B cell (primary cell): ENCODE measurements around the gene MPEG1. TPM values are rescaled to one million over a fixed set of nuclear protein-coding genes. Genes with fewer than 3 reads are reported as not detected.

Experiments
- ATAC-seq: fragments of 200-7000 bp; cut with Tn5 transposase; one replicate; pipeline ENCODE4 v1.10.0; 2021; ENCODE audit warnings: low read depth, mild to moderate bottlenecking, moderate number of reproducible peaks, moderate library complexity
- CTCF ChIA-PET: fragments of 350-600 bp; sonication (Branson Sonifier 250); formaldehyde crosslinking; loops from one replicate; lab custom pipeline; 2021; ENCODE audit warnings: antibody characterized with exemption, inconsistent platforms; lab: Charles Lee
- POLR2A ChIA-PET: fragments of 350-600 bp; sonication (Branson Sonifier 250); formaldehyde crosslinking; loops from one replicate; lab custom pipeline; 2021; ENCODE audit warnings: antibody characterized with exemption; lab: Charles Lee
- DNase-seq: peaks from one replicate; pipeline ENCODE4 v3.0.0; 2013
- H2AFZ ChIP-seq: 2 replicates; pipeline ENCODE4 v1.6.1; 2012; ENCODE audit warnings: mild to moderate bottlenecking, low read depth, low read length; ENCODE audit not compliant: insufficient read depth, poor library complexity, severe bottlenecking
- H3K27ac ChIP-seq, 2 donors: 1 replicate in 1 of 2; 2 replicates in 1 of 2; pipeline ENCODE4 v1.5.1; 2012 to 2013; ENCODE audit warnings: low read length in 2 of 2, mild to moderate bottlenecking in 2 of 2, moderate library complexity in 1 of 2
- H3K27me3 ChIP-seq, 4 experiments: fragments of 200-600 bp in 1 of 4; sonication (generic) in 1 of 4; replicated peaks in 1 of 4; 1 replicate in 2 of 4; 2 replicates in 2 of 4; pipeline versions ENCODE4 v1.6.1 to v1.7.0; 2013 to 2016; ENCODE audit warnings: low read length in 3 of 4, mild to moderate bottlenecking in 2 of 4, mixed read lengths in 1 of 4, moderate library complexity in 1 of 4; ENCODE audit not compliant: insufficient read depth in 4 of 4, control insufficient read depth in 3 of 4; ENCODE audit errors: control extremely low read depth in 1 of 4
- H3K36me3 ChIP-seq, 2 experiments: replicated peaks in 1 of 2; 1 replicate in 1 of 2; 2 replicates in 1 of 2; pipeline versions ENCODE4 v1.6.1 to v1.7.1; 2013; ENCODE audit warnings: low read length in 1 of 2; ENCODE audit not compliant: insufficient read depth in 2 of 2, control insufficient read depth in 1 of 2; ENCODE audit errors: control extremely low read depth in 1 of 2, extremely low read depth in 1 of 2
- H3K4me1 ChIP-seq, 2 donors: fragments of 200-600 bp in 1 of 2; sonication (generic) in 1 of 2; 1 replicate in 1 of 2; 2 replicates in 1 of 2; pipeline versions ENCODE4 v1.5.1 to v1.6.1; 2013 to 2017; ENCODE audit warnings: low read length in 2 of 2; ENCODE audit not compliant: control insufficient read depth in 2 of 2, insufficient read depth in 2 of 2
- H3K4me2 ChIP-seq: replicated peaks from 2 replicates; pipeline ENCODE3; 2012; ENCODE audit warnings: mild to moderate bottlenecking, low read depth, low read length; ENCODE audit not compliant: poor library complexity, severe bottlenecking
- H3K4me3 ChIP-seq, 5 experiments: fragments of 200-600 bp in 1 of 5; sonication (generic) in 1 of 5; 1 replicate in 3 of 5; 2 replicates in 2 of 5; pipeline versions ENCODE4 v1.5.1 to v1.7.0; 2011 to 2016; ENCODE audit warnings: low read length in 4 of 5, mild to moderate bottlenecking in 4 of 5, low read depth in 2 of 5, control low read depth in 1 of 5, moderate library complexity in 1 of 5; ENCODE audit not compliant: insufficient read depth in 1 of 5; ENCODE audit errors: control extremely low read depth in 1 of 5, extremely low read depth in 1 of 5
- H3K79me2 ChIP-seq: fragments of 200-600 bp; sonication (generic); one replicate; pipeline ENCODE4 v1.6.0; 2016; ENCODE audit warnings: low read length; ENCODE audit not compliant: control insufficient read depth, insufficient read depth
- H3K9ac ChIP-seq: fragments of 200-600 bp; sonication (generic); 2 replicates; pipeline ENCODE4 v1.6.1; 2017; ENCODE audit warnings: mild to moderate bottlenecking, low read length, moderate library complexity
- H3K9me3 ChIP-seq, 3 donors: one replicate each; pipeline versions ENCODE4 v1.6.1 to v1.7.1; 2013; ENCODE audit warnings: low read length in 2 of 3; ENCODE audit not compliant: control insufficient read depth in 2 of 3, insufficient read depth in 1 of 3; ENCODE audit errors: control extremely low read depth in 1 of 3
- H4K20me1 ChIP-seq: 2 replicates; pipeline ENCODE4 v1.6.0; 2012; ENCODE audit warnings: mild to moderate bottlenecking, low read length; ENCODE audit not compliant: insufficient read depth, control insufficient read depth, poor library complexity, severe bottlenecking
- H3K27ac Mint-ChIP-seq: one replicate; pipeline ENCODE4 v1.8.0; 2021; ENCODE audit warnings: mixed read lengths
- H3K27me3 Mint-ChIP-seq: one replicate; pipeline ENCODE4 v1.8.0; 2021; ENCODE audit warnings: mixed read lengths
- H3K4me1 Mint-ChIP-seq: one replicate; pipeline ENCODE4 v1.8.0; 2021; ENCODE audit warnings: mixed read lengths
- H3K4me3 Mint-ChIP-seq: one replicate; pipeline ENCODE4 v1.8.0; 2021; ENCODE audit warnings: mixed read lengths
- H3K9me3 Mint-ChIP-seq: one replicate; pipeline ENCODE4 v1.8.0; 2022; ENCODE audit warnings: mixed read lengths; ENCODE audit not compliant: insufficient read depth
- CTCF ChIP-seq: fragments of 200-600 bp; IDR thresholded peaks from one replicate; pipeline ENCODE4 v1.8.0; 2022; ENCODE audit warnings: antibody characterized with exemption, mild to moderate bottlenecking
- EZH2 ChIP-seq: IDR thresholded peaks from 2 replicates; pipeline ENCODE4 v1.6.1; 2012; ENCODE audit warnings: borderline replicate concordance, low read depth, mild to moderate bottlenecking, moderate library complexity, low read length; ENCODE audit not compliant: insufficient read depth, poor library complexity, severe bottlenecking
- WGBS: methylation state at CpG from one replicate; pipeline ENCODE4 v1.1.5; 2013; ENCODE audit warnings: missing lambda C conversion rate; ENCODE audit not compliant: insufficient coverage; 5-methylcytosine and 5-hydroxymethylcytosine counted together
- intact Hi-C: fragments of 100-400 bp; cut with micrococcal nuclease; formaldehyde crosslinking; loops from one replicate; pipeline ENCODE4 v1.10.0; 2022
- polyA plus RNA-seq: library from polyadenylated mRNA; depleted of rRNA; stranded (reverse); fragments of >200 nt; gene quantifications from 2 replicates; pipeline ENCODE4 v1.2.3, GENCODE V29; 2012
- total RNA-seq, 2 donors: library from RNA; stranded (reverse); fragments of 120-200 nt in 1 of 2; gene quantifications; 1 replicate in 1 of 2; 2 replicates in 1 of 2; pipeline versions ENCODE4 v1.2.3 to v1.2.4, GENCODE V29; 2013 to 2022

MPEG1 gene
- total and polyA plus RNA-seq, 2 donors (not counting 1 experiment from before 2014, with no cell fraction given): 27.7 to 151 TPM

- CTCF ChIA-PET: interaction anchor here (1.0 to 6.1 kb wide), 6 partner anchors 14 to 73 kb away, joined by 3 to 87 read pairs (median 4); partner anchors contain the start of gene DTX4
- Histone ChIP-seq H2AFZ (no peak overlapping the region), H3K4me3 (peak overlapping the region; percentile 49 to 91 (median 73)), H3K79me2 (peaks cover 88% of the 10 kb centered on the region), H3K9me3 (peaks cover 0 to 3% (median 0%) of the 10 kb centered on the region in 3 donors), H3K9ac (peak overlapping the region; percentile 77), H3K4me1 (peaks cover 67 to 78% of the 10 kb centered on the region in 2 donors), H4K20me1 (peaks cover 25% of the 10 kb centered on the region), H3K36me3 (peaks cover 0 to 35% of the 10 kb centered on the region in 2 experiments), H3K27me3 (no peaks in the 10 kb centered on the region), H3K4me2 (peak overlapping the region; percentile 79), H3K27ac (peak overlapping the region; percentile 25 to 89)
- POLR2A ChIA-PET: interaction anchor here (0.7 to 1.9 kb wide), 3 partner anchors 36 to 64 kb away, joined by 4 to 12 read pairs (median 10); partner anchors contain the start of gene DTX4
- ATAC-seq (no peak), DNase-seq (peak; percentile 27)
- H3K4me1 Mint-ChIP-seq: peaks cover 93% of the 10 kb centered on the region
- H3K9me3 Mint-ChIP-seq: no peaks in the 10 kb centered on the region
- no peaks in the 10 kb centered on the region for H3K27me3 Mint-ChIP-seq
- 0% methylated on average over 1 of the region's 2 CpGs for WGBS
- H3K4me3 Mint-ChIP-seq: peak overlapping the region; percentile 95
- intact Hi-C loops: loop anchor here (1.0 to 2.0 kb wide), 6 partner anchors 7 to 221 kb away; partner anchors contain the start of genes DTX4 and FAM111A
- H3K27ac Mint-ChIP-seq: peak overlapping the region; percentile 95
- TF ChIP-seq CTCF: no peak
- no peak for TF ChIP-seq EZH2
These were observed 3.8 kb downstream of the MPEG1 start for GRCh38 chr11:59208956-59209355.

- Histone ChIP-seq H3K36me3 (peaks cover 2 to 40% of the 10 kb centered on the region in 2 experiments), H2AFZ (peak overlapping the region; percentile 9), H3K9me3 (peaks cover 0 to 3% (median 0%) of the 10 kb centered on the region in 3 donors), H3K4me3 (peak overlapping the region; percentile 49 to 91 (median 73)), H3K27me3 (no peaks in the 10 kb centered on the region), H3K9ac (peak overlapping the region; percentile 77), H3K4me1 (peaks cover 61 to 68% of the 10 kb centered on the region in 2 donors), H3K79me2 (peaks cover 97% of the 10 kb centered on the region), H3K4me2 (peak overlapping the region; percentile 79), H3K27ac (peak overlapping the region; percentile 64 to 89), H4K20me1 (peaks cover 25% of the 10 kb centered on the region)
- TF ChIP-seq CTCF (peak; percentile 82), EZH2 (no peak)
- Mint-ChIP-seq H3K27me3 (no peaks in the 10 kb centered on the region), H3K4me1 (peaks cover 93% of the 10 kb centered on the region), H3K27ac (peak overlapping the region; percentile 95), H3K9me3 (no peaks in the 10 kb centered on the region), H3K4me3 (peak overlapping the region; percentile 95)
- ChIA-PET POLR2A (no interaction called here), CTCF (interaction anchor here (1.1 to 6.7 kb wide), 4 partner anchors 14 to 72 kb away, joined by 3 to 87 read pairs (median 46); partner anchors contain the start of gene DTX4)
- WGBS: 7% methylated on average over 3 of the region's 5 CpGs
- intact Hi-C loops: loop anchor here (1.0 to 2.0 kb wide), 6 partner anchors 8 to 222 kb away; partner anchors contain the start of genes DTX4 and FAM111A
- peak; percentile 68 for ATAC-seq
- peak; percentile 84 for DNase-seq
These were observed 4.7 kb downstream of the MPEG1 start for GRCh38 chr11:59207988-59208451.
